ENCODE measurements around the gene ZNF628. TPM values are rescaled to one million over a fixed set of nuclear protein-coding genes. Genes with fewer than 3 reads are reported as not detected.

ZNF628 gene
- total RNA-seq, 4 donors from 2014 or later = 5.1 to 16.6 (median 11.9) TPM

GRCh38 chr19:55449469-55449868, 26.9 kb upstream of the ZNF628 start:
- no peak for TF ChIP-seq CTCF (IDR thresholded peaks at IDR 0.05)
- no peak for TF ChIP-seq POLR2A (IDR thresholded peaks at IDR 0.05; ENCODE audit: low read depth)
- no peak for TF ChIP-seq POLR2AphosphoS5 (IDR thresholded peaks at IDR 0.05)
- TF ChIP-seq EP300 (IDR thresholded peaks at IDR 0.05) = no peak
- 48% methylated on average over 13 of the region's 16 CpGs for WGBS
- H3K27me3 ChIP-seq = peaks cover 5 to 71% (median 38%) of the 10 kb centered on the region in 4 donors
- H3K36me3 ChIP-seq = peaks cover 0 to 6% (median 2%) of the 10 kb centered on the region in 4 donors
- no peaks in the 10 kb centered on the region for H3K9me3 ChIP-seq
- peaks cover 14 to 25% (median 24%) of the 10 kb centered on the region in 4 donors for H3K4me1 ChIP-seq
- intact Hi-C loops (cut with DNase I) = no loop called here
- H3K27ac ChIP-seq (replicated peaks in 1 of 4) = no peak overlapping the region
- H3K4me3 ChIP-seq = no peak overlapping the region
- no peak for DNase-seq (ENCODE audit: extremely low spot score)

GRCh38 chr19:55451163-55451964, 25.1 kb upstream of the ZNF628 start:
- H3K36me3 ChIP-seq = peaks cover 5 to 25% (median 17%) of the 10 kb centered on the region in 4 donors
- 1% methylated on average over 19 of the region's 80 CpGs for WGBS
- H3K4me1 ChIP-seq = peaks cover 14 to 25% (median 24%) of the 10 kb centered on the region in 4 donors
- TF ChIP-seq EP300 (IDR thresholded peaks at IDR 0.05) (no peak), POLR2A (IDR thresholded peaks at IDR 0.05; ENCODE audit: low read depth) (no peak), POLR2AphosphoS5 (IDR thresholded peaks at IDR 0.05) (no peak), CTCF (IDR thresholded peaks at IDR 0.05) (no peak)
- DNase-seq (ENCODE audit: extremely low spot score) = no peak
- H3K9me3 ChIP-seq = no peaks in the 10 kb centered on the region
- peaks cover 5 to 53% (median 25%) of the 10 kb centered on the region in 4 donors for H3K27me3 ChIP-seq
- H3K4me3 ChIP-seq = peak overlapping the region; percentile 19 to 45 (median 26)
- no peak overlapping the region for H3K27ac ChIP-seq (replicated peaks in 1 of 4)
- intact Hi-C loops (cut with DNase I) = no loop called here

- no peak for DNase-seq (ENCODE audit: extremely low spot score)
- TF ChIP-seq POLR2AphosphoS5 (IDR thresholded peaks at IDR 0.05) = no peak
- no peak for TF ChIP-seq CTCF (IDR thresholded peaks at IDR 0.05)
- TF ChIP-seq EP300 (IDR thresholded peaks at IDR 0.05) = no peak
- no peak for TF ChIP-seq POLR2A (IDR thresholded peaks at IDR 0.05; ENCODE audit: low read depth)
- Histone ChIP-seq H3K4me1 (peaks cover 14 to 25% (median 24%) of the 10 kb centered on the region in 4 donors), H3K27me3 (peaks cover 5 to 46% (median 25%) of the 10 kb centered on the region in 4 donors), H3K4me3 (peak overlapping the region; percentile 24 to 45 (median 26)), H3K27ac (replicated peaks in 1 of 4) (no peak overlapping the region), H3K36me3 (peaks cover 5 to 32% (median 17%) of the 10 kb centered on the region in 4 donors), H3K9me3 (no peaks in the 10 kb centered on the region)
- intact Hi-C loops (cut with DNase I) = no loop called here
- 4% methylated on average over 27 of the region's 57 CpGs for WGBS
Observed at GRCh38 chr19:55451965-55452748, 24.3 kb upstream of the ZNF628 start.

- Histone ChIP-seq H3K27me3 (peaks cover 5 to 40% (median 25%) of the 10 kb centered on the region in 4 donors), H3K27ac (replicated peaks in 1 of 4) (no peak overlapping the region), H3K4me1 (peaks cover 14 to 25% (median 24%) of the 10 kb centered on the region in 4 donors), H3K4me3 (peak overlapping the region; percentile 24 to 45 (median 26)), H3K9me3 (no peaks in the 10 kb centered on the region), H3K36me3 (peaks cover 5 to 32% (median 17%) of the 10 kb centered on the region in 4 donors)
- 9% methylated on average over 27 of the region's 34 CpGs for WGBS
- intact Hi-C loops (cut with DNase I) = no loop called here
- no peak for TF ChIP-seq POLR2A (IDR thresholded peaks at IDR 0.05; ENCODE audit: low read depth)
- TF ChIP-seq POLR2AphosphoS5 (IDR thresholded peaks at IDR 0.05) = peak in 1 of 2 donors; percentile 33
- DNase-seq (ENCODE audit: extremely low spot score) = no peak
Observed at GRCh38 chr19:55452749-55453346, 23.6 kb upstream of the ZNF628 start.
